Dedifferentiated amniotic fluid mesenchymal stem cell (primary cell): ENCODE data around the gene ZFHX3.
A peak's percentile ranks its signal among the peaks of the same experiment; 100 is the strongest.

Source experiments
- DNase-seq: peaks from one replicate; pipeline ENCODE4 v3.0.0-alpha.2; 2016; ENCODE audit errors: extremely low spot score

The ZFHX3 gene

DNA sequence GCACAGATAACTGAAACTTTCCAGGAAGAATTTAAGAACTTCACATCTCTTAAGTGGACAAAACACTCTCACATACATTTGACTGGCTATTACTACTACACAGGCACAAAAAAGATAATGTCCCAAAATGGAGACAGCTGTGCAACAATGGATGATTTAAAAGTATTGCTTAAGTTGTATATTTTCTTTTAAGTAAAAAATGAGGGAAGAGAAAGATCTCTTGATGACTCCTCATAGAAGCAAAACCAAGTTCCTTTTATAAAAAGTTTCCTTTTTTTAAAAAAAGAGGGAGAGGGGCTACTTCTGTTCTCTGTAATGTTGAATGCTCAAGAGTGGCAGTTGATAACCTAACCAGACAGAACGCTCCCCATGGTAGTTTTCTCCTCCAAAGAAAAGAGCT, 195.5 kb downstream of the ZFHX3 start:
- no peak for DNase-seq

DNA sequence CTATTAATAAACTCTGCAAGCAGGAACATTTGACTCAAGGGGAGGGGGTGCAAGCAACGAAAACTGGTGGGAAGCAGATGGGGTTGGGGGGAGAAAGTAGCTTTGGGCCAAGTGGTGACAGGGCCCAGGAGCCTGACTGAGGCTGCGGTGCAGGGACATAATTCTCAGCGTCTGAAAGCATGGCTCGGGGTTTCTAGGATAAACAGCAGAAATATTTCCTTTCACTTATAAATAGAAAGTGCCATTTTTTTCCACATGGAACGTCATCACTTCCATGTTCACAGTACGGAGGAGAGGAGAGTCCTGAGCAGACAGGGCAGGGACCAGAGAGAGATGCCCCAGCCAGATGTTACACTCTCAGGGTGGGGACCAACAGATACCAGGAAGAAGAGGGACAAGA, 197.1 kb downstream of the ZFHX3 start:
- peak; percentile 43 for DNase-seq

DNA sequence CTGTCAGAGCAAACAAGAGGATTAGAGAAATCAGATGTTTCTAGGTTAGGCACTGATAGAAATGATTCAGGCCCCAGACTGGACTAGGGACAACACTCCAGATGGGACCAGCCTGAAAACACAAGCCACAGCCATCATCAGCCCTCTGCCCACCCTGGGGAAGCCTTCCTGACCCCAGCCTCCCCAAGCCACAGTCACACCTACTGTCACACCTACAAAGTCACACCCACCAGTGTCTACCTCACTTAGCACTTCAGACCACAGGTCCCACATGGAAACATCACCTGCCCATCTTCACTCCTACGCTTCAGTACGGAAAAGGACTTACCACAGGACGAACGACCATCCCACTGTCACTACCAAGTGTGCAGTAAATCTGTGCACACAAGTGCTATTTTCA, 197.9 kb downstream of the ZFHX3 start:
- no peak for DNase-seq

DNA sequence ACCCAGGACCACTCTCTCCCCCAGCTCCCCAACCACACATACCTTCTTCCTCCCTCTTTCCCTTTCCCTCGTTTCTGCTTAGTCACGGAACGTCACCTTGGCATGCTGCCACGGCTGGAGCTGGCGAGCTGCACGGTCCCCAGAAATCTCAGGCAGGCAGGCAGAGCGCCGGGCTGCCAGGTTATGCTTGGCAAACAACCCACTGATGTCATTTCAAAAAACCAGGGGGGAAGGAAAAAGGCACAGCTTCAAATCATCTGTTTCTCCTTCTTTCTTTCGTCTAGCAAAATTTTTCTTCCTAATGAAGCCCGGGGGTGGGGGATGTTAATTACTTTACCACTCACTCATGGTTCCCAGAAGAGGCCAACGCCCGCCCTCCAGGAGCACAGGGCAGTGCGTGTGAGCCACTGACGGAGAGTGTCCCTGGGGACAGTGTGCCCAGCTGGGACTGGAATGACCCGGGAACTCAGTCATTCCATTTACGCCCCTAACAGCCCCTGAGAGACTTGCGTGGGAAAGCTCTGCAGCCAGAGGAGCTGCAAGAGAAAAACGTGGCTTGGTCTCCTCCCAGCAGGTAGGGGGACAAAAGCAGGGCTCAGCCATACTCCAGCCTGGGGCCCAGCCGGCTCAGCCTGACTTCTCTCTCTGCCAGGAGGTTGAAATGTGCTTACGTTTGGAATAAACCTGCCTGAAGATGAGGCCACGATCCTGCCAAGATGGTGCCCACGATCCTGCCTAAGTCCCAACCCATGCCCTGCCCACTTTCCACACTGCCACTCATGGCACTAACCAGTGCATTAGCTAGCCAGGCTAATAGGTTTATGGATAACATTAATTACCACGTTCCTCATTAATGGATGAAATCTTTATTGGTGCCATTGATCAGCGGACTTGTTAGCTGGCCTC, 198.9 kb downstream of the ZFHX3 start:
- DNase-seq, result peak; percentile 90

DNA sequence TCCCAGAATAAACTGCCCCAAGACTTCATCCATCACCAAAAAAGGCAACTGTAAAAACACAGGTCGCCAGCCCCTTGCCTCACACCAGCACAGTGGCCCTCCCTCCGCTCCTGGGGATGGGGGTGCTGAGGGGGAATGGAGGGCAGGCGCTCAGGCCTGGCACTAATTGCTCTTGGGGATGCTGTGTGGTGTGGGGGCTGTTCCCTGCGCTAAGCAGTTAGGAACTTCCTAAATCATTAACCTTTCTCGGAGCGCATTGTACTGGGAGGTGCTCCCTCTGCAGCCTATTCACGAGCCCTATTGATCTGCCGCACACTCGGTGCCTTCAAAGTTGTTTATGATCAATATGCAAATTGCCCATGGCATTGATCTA, 199.9 kb downstream of the ZFHX3 start:
- DNase-seq, result no peak

DNA sequence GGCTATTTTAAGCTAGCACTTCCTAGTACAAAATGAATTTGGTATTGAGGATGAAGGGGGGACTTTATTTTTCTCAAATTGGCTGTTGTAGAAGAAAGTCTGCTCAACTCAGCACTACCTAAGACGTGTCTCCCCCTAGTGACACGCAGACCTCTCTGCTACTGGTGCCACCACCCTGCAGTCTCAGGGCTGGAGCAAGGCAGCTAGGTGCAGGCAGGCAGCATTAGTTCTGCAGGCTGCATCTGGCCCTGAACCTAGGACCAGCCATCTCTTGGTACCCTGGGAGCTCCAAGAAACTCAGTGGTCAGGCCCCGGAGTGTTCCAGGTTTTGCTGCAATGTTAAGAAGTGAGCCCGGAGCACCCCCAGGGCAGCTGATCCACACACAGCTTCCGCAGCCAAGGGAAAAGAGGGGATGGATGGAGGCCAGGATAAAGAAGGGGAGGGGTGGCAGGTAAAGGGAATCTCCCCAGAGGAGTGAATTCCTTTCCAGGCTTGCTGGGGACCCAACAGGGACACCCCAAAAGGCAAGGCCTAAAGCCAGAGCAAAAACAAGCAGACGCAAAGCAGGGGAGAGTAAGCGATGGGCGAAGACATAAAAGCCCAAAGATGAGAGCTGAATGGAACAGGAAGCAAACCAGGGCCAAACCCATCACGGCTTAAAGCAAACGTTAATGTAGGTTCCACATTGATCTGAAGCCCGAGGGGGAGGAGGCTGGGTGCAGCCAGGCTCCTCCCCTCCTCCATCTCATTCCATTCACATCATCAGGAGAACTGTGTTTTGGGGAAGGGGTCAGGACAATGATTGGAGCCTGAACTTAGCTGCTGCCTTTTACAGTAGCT, 200.5 kb downstream of the ZFHX3 start:
- DNase-seq, result no peak

DNA sequence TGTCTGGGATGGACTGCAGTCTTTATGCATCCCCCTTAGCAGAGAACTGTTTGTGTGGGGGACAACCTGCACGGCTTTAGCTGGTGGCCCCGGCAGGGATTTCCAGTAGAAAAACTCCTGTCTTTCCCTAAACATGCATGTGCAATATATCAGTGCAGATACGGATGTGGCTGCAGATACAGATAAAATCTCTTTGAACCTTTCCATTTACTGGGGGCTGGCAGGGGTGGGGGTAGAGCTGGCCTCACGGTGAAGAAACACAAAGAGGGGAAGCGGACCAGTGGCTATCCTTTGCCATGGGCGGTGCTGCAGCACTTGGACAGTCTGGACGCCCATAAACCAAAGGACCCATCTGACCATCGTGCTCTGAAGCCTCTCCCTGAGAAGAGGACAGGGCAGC, 201.3 kb downstream of the ZFHX3 start:
- no peak for DNase-seq

DNA sequence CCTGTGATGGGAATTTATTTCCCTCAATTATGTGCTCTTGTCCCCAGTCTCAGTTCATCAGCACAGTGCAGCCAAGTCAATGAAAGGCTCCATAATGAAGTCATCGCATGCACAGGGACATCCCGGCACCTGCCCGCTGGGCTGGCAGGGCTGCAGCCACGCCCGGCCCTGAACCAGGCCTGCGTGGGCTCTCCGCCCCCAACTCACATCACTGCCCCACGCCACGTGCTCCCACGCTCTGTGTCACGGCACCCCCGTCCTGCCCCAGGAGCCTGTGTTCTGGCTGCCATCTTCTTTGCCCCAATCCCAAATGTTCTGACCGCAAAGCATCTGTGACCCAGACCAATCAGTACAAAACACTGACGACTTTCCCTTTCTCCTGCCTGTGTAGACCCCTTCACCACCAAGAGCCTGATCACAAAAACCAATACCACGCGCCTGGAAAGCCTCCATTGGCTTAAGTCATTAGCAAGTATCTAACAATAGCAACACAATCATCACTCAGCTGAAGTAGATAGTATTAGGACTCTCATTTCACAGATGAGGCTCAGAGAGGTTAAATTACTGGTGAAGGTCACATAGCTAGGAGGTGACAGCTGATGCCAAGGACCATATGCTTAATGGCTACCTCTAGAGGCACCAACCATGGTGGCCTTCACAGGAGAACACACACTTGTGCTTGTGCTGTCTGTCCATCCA, 202.5 kb downstream of the ZFHX3 start:
- no peak for DNase-seq

DNA sequence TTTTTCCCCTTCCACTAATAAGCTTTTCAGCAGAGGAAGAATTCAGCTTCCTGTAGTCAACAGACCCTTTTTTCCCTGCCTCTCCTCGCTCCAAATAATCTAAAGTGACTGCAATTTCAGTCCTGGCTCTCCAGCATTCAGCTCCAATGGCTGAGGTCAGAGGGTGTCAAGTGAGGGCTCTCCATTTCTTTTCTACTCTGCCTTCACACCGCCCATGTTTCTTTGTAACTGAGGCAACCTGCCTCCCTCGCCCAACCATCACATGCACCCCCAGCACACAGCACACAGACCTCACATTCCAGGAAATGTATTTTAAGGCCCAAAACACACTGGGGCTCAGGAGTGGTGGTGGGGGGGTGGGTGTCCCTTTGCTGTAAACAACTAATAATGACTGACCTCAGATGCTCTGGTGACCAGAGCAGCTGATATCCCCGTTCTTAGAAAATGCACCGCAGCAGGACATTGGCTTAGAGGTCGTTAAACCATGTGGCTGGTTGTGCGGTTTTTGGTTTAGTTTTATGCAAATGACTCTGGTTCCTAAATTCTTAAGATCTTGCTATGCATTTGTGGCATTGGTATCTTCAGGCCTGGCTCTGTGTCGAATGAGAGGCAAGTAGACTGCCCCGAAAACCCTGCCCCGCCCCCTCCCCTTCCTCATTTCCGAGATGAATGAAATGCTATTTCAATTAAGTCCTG, 203.6 kb downstream of the ZFHX3 start:
- DNase-seq, result no peak

DNA sequence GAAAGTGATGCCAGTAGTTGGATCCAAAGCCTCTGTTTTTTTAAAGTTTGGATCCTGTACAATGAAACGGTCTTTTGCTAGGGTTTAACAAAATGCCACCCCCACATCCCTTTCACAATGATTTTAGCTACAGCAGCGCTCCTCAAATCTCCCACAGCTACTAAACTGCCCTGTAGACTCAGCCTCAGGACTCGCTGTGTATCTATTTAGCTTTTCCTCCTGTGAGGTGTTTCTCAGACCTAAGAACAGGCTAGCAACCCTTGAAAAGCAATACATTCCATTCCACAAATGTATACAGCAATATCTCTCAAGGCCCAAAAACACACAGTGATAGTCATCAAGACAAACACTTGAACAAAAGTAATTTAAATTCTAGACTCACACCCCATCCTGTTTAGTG, 206.4 kb downstream of the ZFHX3 start:
- no peak for DNase-seq

DNA sequence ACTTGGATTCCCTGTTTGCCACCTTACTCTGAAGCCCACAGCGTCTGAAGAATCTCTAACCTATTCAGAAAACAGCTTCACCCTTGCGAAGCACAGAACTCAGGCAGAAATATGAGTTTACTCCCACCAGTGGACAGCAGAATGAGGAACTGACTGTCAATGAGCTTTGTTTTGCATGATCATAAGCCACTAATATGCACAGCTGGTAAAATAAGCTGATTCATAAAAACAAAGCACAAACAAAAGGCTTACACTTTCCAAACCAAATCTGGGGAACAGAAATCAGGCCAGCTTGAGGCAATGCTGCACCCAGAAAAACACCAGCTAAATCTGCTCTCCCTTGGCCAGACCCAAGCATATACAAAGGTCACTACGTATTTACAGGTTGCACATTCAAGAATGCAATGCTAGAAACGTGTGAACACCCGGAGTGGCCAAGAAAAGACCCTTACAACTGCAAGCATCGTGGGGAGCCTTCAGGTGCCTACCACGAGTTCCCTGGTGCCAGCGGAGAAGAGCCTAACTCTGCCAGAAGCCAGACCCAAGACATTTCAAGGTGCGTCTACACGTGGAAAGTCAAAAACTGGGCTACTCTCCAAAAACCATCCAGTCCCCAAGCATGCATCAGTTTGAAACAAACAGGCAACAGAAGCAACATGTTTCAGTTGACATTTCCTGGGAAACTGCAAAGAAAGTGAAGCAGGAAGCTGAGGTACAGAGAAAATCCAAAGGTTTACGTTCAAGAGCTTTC, 207.1 kb downstream of the ZFHX3 start:
- DNase-seq, result no peak

DNA sequence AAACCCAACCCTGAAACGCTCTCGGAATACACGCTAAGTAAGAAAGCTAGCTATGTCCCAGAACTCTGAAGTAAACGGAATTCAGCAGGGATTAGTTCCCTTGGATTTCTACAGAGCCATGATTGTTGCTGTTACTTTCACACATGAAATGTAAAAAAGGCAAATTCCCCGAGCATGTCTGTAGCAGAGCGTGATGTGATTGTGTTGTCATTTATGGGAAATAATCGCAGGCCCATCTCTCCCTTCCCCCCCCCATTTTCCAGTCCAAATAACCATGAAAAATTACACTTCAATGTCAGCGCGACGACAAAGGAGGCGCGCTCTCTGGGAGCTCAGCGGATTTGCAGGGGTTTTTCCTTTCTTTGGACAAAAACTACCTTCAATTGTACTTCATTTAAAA, 209.0 kb downstream of the ZFHX3 start:
- DNase-seq, result no peak

DNA sequence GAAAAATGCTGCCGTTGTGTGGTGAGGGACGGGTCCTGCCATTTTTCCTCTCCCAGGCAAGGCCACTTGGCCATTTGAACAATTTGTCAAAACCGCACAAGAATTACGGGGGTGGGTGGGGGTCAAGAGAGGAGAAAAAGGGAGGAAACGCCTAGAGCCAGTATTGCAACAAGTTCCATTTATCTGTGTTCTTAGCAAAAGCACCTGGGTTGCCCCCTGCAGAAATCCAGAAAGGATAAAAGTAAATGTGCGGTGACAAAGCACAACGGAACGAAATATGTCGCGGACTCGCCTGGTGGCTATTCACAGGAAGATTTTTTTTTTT, 209.4 kb downstream of the ZFHX3 start:
- DNase-seq, result no peak

DNA sequence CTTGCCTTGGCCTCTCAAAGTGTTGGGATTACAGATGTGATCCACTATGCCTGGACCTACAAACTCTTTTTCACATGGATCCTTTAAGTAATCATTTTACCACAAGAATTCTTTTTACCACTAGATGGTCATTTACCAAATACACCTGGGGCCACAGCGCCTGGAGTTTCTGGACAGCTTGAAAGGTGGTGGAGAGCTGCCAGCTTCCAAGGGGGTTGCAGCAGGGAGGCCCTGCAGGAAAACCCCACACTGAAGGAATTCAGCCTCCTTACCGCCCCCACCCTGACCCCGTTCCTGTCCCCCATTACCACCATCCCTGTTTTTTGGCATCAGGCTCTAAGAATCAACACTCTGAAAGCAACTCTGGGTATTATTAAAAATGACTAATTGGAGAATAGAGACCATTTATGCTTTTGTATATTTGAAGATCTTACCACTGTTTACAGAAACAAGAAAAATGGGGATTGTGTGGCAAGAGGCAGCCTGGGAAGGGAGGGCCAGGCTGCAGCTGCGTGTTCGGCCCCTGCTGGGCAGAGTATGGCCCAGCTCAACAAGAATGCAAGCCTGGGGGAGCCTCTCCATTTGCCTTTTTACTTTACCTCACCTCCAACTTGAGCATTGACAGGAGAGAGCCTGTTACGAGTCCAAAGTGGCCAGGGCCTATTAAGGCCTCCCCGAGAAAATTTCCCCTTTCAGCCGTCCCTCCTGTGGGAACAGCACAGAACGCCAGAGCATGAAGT, 209.9 kb downstream of the ZFHX3 start:
- no peak for DNase-seq

DNA sequence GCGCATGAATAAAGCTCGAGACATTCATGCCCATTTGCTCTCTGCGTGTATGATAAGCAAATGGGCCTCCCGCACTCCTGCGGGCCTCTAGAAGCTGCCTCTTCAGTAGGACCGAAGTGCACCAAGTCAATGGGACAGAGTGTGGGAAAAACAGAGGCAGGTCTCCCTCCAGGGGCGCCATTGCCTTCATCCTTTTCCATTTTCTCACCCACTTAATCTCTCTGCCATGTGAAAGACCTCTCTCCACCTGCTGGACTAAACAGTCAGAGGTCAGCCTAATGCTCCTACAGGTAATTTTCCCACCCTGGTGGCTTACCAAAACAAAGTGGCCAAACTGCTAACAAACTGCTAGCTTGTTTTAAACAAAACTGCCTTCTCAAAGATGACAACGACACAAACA, 210.9 kb downstream of the ZFHX3 start:
- no peak for DNase-seq

DNA sequence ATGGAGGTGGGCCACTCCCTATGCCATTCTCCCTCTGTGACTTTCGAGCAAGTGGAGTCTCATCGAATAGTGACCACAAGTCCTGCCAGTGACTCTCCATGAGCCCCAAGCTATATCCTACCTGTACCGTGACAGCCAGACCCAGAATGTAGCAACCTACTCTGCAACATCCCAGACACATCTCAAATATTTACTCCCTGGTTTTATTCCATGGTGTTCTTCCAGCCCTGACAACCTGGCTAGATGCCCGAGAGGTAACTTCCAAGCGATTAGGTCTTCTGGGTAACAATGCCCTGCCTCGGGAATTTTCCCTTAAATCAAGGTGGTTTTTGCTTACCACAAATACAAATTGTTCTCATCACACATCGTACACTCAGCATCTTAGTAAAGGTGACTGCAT, 211.7 kb downstream of the ZFHX3 start:
- DNase-seq, result no peak

DNA sequence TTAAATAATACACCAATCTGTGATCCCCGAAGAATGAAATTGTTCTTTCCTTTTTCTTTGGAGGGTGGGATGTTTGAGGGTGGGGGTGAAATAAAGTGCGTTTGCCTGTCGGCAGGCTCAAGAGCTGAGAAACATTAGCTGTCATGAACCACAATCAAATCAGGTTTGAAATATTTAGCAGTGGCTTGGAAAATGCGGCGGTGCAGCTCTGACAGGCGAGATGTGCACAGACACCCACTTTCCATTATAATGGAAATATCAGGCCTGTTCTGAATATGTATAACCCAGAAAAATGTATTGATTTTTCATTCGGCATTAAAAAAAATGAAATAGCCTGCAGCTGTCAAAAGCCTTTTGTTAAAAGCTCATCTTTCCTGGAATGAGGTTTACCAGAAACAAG, 212.8 kb downstream of the ZFHX3 start:
- no peak for DNase-seq

DNA sequence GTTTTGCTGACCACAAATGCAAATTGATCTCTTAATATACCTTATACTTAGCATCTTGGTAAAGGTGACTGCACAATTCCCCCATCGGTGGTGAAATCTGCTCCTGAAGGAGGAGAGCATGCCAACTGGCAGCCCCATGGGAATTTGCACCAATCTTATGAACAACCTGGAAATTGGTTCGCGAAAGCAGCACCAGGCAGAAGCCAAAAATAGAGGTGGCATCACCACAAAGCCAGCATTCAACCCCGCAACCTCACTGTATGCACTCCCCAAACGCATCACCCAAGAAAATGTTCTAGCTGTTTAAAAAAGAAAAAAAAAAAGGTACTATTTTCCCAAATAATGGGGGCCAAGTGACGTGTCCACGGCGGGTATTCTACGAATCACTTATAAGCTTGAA, 213.4 kb downstream of the ZFHX3 start:
- no peak for DNase-seq

DNA sequence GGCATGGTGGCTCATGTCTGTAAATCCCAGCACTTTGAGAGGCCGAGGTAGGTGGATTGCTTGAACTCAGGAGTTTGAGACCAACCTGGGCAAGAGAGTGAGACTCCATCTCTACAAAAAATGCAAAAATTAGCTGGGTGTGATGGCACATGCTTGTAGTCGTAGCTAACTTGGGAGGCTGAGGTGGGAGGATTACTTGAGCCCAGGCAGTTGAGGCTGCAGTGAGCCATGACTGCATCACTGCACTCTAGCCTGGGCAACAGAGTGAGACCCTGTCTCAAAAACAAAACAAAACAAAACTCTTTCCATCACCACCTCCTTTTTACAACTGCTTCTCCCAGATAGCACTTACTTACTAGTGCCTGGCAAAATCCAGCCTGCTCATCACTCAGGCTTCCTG, 214.0 kb downstream of the ZFHX3 start:
- no peak for DNase-seq

DNA sequence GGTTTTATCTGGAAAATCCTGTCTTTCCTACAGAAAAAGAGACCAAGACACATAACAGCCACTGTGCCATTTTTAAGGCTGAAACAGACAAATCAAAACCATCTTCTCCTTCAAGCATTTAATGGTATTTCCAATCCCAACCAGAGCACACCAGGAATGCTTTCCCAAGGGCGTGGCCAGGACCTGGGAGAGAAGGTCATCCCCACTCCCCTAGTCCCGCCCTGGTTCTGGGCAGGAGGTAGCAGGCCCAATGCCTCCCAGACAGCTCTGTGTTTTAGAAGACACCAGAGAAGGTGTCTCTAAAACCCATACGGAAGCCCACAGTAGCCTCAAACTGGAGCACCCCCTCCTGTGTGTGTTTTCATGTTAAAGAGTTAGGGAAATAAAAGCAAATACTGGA, 214.4 kb downstream of the ZFHX3 start:
- no peak for DNase-seq
